Nephron (organoid): Measurements from ENCODE around the gene DDX31.
A peak's percentile ranks its signal among the peaks of the same experiment; 100 is the strongest.

Source experiments
- H3K27ac Mint-ChIP-seq, 3 experiments: 2 replicates each; pipeline ENCODE4 v1.8.0; 2020; ENCODE audit warnings: mixed read lengths in 3 of 3, mild to moderate bottlenecking in 2 of 3, moderate library complexity in 1 of 3
- H3K27me3 Mint-ChIP-seq: 2 replicates; pipeline ENCODE4 v1.8.0; 2021; ENCODE audit warnings: low read depth, mild to moderate bottlenecking, moderate library complexity, mixed read lengths
- H3K36me3 Mint-ChIP-seq: 2 replicates; pipeline ENCODE4 v1.8.0; 2020; ENCODE audit warnings: low read depth, mixed read lengths
- H3K4me1 Mint-ChIP-seq: 2 replicates; pipeline ENCODE4 v1.8.0; 2020; ENCODE audit warnings: mixed read lengths
- H3K4me3 Mint-ChIP-seq, 3 experiments: 2 replicates each; pipeline ENCODE4 v1.8.0; 2020; ENCODE audit warnings: mild to moderate bottlenecking in 3 of 3, mixed read lengths in 3 of 3, moderate library complexity in 2 of 3
- H3K9me3 Mint-ChIP-seq: 2 replicates; pipeline ENCODE4 v1.8.0; 2020; ENCODE audit warnings: mixed read lengths
- TF ChIP-seq, protein P1 (sequence below), 3 experiments: fragments of 200-600 bp; sonication (generic); IDR thresholded peaks; one replicate each; pipeline ENCODE4 v1.5.0; 2021; ENCODE audit warnings: antibody characterized with exemption in 3 of 3; ENCODE audit not compliant: unreplicated experiment in 3 of 3

The DDX31 gene

DNA sequence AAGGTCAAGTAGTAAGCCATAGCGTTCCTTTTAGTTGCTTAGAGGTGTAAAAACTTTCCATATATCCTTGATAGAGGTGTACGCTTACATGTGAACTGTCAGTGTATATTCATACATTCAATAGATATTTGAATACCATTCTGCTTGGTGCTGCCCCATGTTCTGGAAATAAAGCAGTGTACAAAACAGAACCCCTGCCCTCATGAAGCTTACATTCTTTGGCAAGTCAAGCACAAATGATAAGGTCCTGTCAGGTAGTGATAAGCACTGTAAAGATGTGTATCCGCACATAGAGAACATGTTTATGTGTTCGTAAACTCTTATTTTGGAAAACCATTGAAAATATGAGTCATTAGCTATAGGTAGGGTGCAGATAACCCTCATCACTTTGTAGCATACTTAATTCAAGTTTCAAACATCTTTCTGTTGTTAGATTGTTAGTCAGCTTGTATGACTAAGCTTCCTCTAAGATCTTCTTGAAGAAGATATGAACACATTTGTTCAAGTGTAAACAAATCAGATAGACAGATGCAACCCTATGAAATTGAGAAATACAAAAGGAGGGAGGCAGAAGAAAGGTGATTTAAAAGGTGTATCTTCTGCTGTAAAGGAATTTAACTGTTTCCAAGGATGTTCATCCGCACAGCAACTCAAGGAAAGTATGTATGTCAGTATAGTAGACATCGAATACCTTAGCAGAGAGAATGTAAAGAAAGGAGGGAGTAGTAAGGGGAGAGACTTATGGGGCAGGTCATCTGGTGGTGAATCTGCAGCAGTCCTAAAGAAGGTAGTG lies 2.0 kb upstream of the DDX31 start:
- H3K4me3 Mint-ChIP-seq, result peak overlapping the region; percentile 91 to 98 (median 93)
- H3K4me1 Mint-ChIP-seq, result peaks cover 32% of the 10 kb centered on the region
- no peaks in the 10 kb centered on the region for H3K27me3 Mint-ChIP-seq
- H3K36me3 Mint-ChIP-seq, result peaks cover 12% of the 10 kb centered on the region
- TF ChIP-seq, protein P1, sequence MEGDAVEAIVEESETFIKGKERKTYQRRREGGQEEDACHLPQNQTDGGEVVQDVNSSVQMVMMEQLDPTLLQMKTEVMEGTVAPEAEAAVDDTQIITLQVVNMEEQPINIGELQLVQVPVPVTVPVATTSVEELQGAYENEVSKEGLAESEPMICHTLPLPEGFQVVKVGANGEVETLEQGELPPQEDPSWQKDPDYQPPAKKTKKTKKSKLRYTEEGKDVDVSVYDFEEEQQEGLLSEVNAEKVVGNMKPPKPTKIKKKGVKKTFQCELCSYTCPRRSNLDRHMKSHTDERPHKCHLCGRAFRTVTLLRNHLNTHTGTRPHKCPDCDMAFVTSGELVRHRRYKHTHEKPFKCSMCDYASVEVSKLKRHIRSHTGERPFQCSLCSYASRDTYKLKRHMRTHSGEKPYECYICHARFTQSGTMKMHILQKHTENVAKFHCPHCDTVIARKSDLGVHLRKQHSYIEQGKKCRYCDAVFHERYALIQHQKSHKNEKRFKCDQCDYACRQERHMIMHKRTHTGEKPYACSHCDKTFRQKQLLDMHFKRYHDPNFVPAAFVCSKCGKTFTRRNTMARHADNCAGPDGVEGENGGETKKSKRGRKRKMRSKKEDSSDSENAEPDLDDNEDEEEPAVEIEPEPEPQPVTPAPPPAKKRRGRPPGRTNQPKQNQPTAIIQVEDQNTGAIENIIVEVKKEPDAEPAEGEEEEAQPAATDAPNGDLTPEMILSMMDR (IDR thresholded peaks at IDR 0.05; ENCODE audit: unreplicated experiment in 3 of 3), result no peak
- H3K27ac Mint-ChIP-seq, result peak overlapping the region; percentile 82 to 96 (median 95)
- no peaks in the 10 kb centered on the region for H3K9me3 Mint-ChIP-seq

- TF ChIP-seq, protein P1 (IDR thresholded peaks at IDR 0.05; ENCODE audit: unreplicated experiment in 3 of 3), result no peak
- peak within 1 kb of the TSS; percentile 88 to 97 (median 96) for H3K27ac Mint-ChIP-seq
- peaks cover 32% of the 10 kb centered on the region for H3K4me1 Mint-ChIP-seq
- no peaks in the 10 kb centered on the region for H3K9me3 Mint-ChIP-seq
- peak within 1 kb of the TSS; percentile 91 to 98 (median 93) for H3K4me3 Mint-ChIP-seq
- H3K27me3 Mint-ChIP-seq, result no peaks in the 10 kb centered on the region
- H3K36me3 Mint-ChIP-seq, result peaks cover 12% of the 10 kb centered on the region
Measured at GRCh38 chr9:132670457-132671391, 941 bp upstream of the DDX31 start, which contains the start of gene GTF3C4. GTF3C4 (plus strand) TSS chr9:132670464; CDS start chr9:132670599, 135 bp downstream.

DNA sequence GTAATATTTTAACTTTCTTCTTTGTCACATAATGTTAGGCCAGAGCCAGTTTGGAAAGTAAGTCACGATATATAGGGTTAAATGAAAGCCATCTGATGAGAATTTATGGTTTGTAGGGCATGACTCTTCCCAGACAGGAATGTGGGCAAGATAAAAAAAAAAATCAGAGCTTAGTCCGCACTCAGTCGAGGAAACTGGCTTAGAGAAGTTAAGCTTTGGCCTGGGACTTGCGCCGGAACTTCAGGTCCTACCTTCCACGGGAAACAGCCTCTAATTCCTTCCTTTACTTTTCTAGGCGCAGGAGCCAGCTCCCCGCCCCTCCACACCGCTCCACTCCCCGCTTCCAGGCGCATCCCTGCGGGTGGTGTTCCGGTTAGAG lies 475 bp downstream of the DDX31 start:
- H3K4me1 Mint-ChIP-seq, result peaks cover 32% of the 10 kb centered on the region
- H3K9me3 Mint-ChIP-seq, result no peaks in the 10 kb centered on the region
- TF ChIP-seq, protein P1 (IDR thresholded peaks at IDR 0.05; ENCODE audit: unreplicated experiment in 3 of 3), result no peak
- H3K4me3 Mint-ChIP-seq, result peak overlapping the region; percentile 91 to 98 (median 93)
- peaks cover 12% of the 10 kb centered on the region for H3K36me3 Mint-ChIP-seq
- no peaks in the 10 kb centered on the region for H3K27me3 Mint-ChIP-seq
- peak overlapping the region; percentile 88 to 97 (median 96) for H3K27ac Mint-ChIP-seq

DNA sequence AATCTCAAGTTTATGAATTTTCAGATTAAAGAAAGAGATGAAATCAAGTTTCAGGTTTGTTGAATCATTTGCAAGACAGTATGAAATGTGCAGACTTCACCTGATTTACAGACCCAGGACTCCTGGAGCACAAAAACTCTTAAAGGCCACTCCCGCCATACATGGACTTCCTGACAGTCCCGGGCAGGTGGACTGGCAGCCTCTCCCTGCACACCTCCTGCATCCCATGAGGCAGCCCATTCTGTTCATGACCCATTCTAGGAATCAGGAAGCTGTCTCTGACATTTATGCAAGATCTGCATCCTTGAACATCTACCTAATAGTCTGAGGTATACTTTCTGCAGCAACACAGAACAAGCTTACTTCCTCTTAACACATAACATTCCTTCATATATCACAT lies 5.9 kb downstream of the DDX31 start:
- H3K4me3 Mint-ChIP-seq, result no peak overlapping the region
- H3K36me3 Mint-ChIP-seq, result peaks cover 15% of the 10 kb centered on the region
- no peak overlapping the region for H3K27ac Mint-ChIP-seq
- TF ChIP-seq, protein P1 (IDR thresholded peaks at IDR 0.05; ENCODE audit: unreplicated experiment in 3 of 3), result no peak
- no peaks in the 10 kb centered on the region for H3K27me3 Mint-ChIP-seq
- peaks cover 14% of the 10 kb centered on the region for H3K4me1 Mint-ChIP-seq
- H3K9me3 Mint-ChIP-seq, result no peaks in the 10 kb centered on the region

GRCh38 chr9:132663117-132663516 lies 6.7 kb downstream of the DDX31 start:
- TF ChIP-seq, protein P1 (IDR thresholded peaks at IDR 0.05; ENCODE audit: unreplicated experiment in 3 of 3), result no peak
- H3K36me3 Mint-ChIP-seq, result peaks cover 20% of the 10 kb centered on the region
- no peaks in the 10 kb centered on the region for H3K9me3 Mint-ChIP-seq
- no peak overlapping the region for H3K27ac Mint-ChIP-seq
- H3K27me3 Mint-ChIP-seq, result no peaks in the 10 kb centered on the region
- no peak overlapping the region for H3K4me3 Mint-ChIP-seq
- peaks cover 12% of the 10 kb centered on the region for H3K4me1 Mint-ChIP-seq
